DLD1 (cell line): ENCODE measurements around the gene ERO1A.
"Not testable (repeated sequence)": the region's sequence is repeated elsewhere in the genome, so short reads cannot be mapped to it uniquely, and the experiment has no call there.

Experiments used
- in situ Hi-C: cut with HindIII; loops from 2 replicates; pipeline ENCODE4 v1.10.0; 2017; ENCODE audit warnings: low sequenced_read_pairs

ERO1A gene

DNA sequence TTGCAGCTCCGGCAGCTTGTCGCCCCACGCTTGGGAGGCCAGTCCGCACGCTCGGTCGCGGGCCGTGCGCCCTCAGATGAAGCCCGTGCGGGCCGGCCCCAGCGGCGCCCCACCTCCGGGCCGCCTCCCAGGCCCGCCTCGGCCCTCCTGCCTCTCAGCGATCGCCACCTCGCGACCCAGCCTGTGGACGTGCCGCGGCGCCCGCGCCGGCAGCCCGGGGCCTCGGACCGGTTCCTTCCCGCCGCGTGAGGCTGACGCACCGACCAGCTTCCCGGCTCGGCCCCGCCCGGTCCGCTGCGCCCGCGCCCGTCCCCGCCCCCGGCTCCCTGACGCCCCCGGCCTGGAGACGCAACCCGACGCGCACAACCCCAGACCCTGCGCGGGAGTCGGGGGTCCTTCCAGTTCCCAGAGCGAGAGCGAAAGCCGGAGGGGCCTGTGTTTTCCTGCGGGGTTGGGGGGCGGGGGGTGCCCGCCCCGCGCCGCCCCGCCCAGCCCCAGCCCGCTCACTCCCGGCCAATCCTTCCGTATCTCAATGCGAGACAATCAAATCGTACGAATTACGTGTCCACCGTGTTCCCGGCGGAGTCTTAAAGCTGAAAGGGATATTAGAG is at the start of gene ERO1A:
ERO1A (minus strand) TSS at position 78 of the 611 bp plus-strand sequence; CDS start at position 1, 77 bp downstream.
- in situ Hi-C loops, result no loop called here

DNA sequence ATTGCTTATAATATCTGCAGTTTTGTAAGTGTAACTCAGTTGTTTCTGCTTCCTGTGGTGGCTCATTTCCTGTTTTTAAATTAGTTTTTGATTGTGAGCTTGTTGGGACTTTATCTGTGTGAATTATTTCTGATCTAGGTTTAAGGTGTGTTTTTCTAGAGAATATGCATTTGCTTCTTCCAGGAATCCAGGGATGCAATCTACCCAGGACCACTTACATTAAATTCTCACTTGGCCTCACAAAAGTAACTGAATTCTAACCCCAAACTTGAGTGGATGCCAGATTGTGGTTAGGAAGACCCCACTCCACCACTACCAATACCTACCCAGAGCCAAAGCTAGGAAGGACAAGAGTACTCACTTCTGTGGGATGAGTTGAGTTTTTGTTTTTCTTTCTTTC is 46.5 kb upstream of the ERO1A start:
- in situ Hi-C loops, result no loop called here

GRCh38 chr14:52740751-52741150 is 45.4 kb upstream of the ERO1A start:
- in situ Hi-C loops, result no loop called here

DNA sequence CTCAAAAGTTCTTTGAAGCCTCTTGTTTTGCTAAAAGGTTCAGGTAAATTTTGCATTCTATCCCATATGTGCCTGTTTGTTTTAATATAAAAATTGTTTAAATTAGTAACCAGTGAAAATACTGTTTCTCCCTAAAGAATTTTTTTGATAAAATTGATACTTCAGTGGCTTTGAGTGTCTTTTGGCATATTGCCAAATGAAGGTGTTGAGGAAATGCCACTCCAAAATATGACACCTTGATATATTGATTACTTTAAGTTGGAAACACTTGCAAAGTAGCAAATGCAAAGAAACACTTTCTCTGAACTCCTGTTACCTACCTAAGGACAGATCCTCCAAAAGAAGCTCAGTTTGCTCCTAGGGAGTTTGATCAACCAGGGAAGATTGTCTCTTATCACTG is 43.1 kb upstream of the ERO1A start:
- in situ Hi-C loops, result no loop called here

DNA sequence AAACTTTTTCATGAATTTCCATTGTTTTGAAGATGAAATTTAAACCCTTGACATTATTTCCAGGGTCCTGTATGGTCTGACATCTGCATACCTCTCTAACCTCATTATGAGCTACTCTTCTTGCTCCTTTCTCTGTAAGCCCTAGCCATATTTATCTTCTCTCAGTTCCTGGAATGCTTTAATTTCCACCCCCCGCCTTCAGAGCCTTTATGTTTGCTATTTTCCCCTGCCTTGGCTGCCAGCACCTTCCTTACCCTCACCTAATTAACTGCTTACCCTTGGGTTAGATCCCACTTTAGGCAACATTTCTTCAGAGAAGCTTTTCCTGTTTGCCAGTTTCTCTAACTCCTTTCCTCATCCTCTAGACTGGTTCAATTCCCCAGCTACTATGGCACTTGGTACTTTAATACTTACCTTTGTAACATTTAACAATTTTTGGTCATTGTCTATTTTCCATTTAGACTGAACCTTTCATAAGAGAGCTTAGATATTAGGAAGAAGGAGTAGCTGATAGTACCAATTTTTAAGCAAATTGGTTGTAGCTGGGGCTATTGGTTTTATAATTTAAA is 40.6 kb upstream of the ERO1A start:
- in situ Hi-C loops, result no loop called here

GRCh38 chr14:52733824-52734223 is 38.5 kb upstream of the ERO1A start:
- in situ Hi-C loops, result no loop called here

DNA sequence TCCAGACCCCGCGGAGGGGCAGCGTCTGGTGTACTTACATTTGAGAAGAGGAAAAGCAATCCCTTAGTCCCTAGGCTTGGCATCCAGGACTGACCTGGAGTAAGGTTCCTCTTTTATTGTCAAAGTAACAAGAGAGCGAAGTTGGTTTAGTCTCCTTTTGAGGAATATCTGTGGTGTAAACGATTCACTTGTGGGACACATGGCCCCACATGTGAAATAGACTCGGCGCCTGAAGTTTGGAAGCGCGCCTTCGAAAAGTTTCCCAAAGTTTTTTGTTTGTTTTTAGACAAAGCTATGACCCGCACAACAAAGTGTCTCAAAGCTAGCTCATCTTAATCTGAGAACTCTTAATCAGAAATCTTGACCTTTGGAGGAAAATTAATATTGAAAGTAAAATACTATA is 35.4 kb upstream of the ERO1A start:
- in situ Hi-C loops, result no loop called here

DNA sequence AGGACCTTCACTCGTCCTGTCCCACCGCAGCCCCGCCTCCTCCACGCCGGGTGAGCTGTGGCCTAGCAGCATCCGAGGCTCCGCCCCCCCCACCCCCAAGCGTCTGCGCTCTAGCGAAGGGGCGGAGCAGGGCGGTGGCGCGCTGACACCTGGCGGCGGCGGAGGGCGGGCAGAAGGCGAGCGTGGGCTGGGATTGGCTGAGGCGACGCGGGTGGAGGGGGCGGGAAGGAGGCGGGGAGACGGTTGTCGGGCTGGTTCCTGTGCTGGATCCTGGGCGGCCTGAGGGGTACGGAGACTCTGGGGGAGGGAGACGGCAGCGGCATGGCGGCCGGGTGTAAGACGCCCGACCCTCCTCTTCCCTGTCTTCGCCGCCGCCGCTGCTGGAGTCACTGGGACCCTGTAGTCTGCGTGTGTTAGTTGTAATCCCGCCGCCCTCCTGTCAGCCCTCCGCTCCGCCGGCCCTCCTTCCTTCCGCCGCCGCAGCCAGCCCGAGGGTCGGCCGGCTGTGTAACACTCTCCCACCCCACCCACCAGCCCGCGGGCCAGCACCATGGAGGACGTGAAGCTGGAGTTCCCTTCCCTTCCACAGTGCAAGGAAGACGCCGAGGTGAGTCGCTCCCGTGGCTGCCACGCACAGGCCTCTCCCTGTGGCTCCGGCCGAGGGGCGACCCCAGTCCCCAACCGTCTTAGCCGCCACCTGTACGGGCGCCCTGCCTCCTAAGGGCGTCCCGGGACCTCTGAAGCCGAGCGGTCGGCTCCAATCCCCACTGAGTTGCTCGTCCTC is 34.8 kb upstream of the ERO1A start, which contains the start of gene STYX:
STYX (plus strand) TSS at position 242 of the 784 bp plus-strand sequence; CDS start at position 551, 309 bp downstream.
- in situ Hi-C loops, result no loop called here

DNA sequence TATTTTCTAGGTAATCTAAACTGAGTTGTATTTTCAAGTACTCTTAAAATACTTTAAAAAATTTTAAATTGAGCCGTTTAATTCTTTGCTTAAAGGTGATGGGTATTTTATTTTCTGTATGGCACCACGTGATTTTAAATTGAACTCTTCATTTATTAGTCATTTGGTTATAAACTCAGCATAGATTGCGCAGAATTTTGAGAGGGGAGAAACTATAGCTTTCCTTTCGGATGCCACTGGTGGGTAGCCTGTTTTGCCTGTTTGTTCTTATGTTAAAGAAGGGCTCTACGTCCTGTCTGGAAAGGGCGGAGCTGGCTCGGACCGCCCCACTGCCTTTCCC is 34.2 kb upstream of the ERO1A start:
- in situ Hi-C loops, result no loop called here

DNA sequence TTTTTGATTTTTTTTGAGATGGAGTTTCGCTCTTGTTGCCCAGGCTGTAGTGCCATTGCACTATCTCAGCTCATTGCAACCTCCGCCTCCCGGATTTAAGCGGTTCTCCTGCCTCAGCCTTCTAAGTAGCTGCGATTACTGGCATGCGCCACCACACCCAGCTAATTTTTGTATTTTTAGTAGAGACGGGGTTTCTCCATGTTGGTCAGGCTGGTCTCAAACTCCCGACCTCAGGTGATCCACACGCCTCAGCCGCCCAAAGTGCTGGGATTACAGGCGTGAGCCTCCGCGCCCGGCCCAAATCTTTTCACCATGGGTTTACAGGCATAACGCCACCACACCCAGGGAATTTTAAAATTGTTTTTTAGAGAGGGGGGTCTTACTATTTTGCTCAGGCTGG is 33.7 kb upstream of the ERO1A start:
- in situ Hi-C loops, result not testable (repeated sequence)

- in situ Hi-C loops, result not testable (repeated sequence)
Observed at GRCh38 chr14:52727509-52727908, 32.2 kb upstream of the ERO1A start.

DNA sequence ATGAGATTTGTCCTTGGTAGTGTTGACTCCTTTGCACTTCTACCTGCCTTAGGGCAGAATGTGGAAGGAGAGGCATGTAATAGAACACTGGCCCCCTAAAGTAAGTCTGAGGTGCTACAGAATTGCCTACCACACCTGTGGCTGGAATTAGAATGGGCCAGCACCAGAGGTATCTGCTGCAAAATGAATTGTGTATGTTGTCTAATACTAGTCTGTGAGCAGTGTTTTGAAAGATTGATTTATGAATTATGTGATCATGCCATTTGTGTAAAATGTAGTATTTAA is 28.9 kb upstream of the ERO1A start:
- in situ Hi-C loops, result no loop called here

DNA sequence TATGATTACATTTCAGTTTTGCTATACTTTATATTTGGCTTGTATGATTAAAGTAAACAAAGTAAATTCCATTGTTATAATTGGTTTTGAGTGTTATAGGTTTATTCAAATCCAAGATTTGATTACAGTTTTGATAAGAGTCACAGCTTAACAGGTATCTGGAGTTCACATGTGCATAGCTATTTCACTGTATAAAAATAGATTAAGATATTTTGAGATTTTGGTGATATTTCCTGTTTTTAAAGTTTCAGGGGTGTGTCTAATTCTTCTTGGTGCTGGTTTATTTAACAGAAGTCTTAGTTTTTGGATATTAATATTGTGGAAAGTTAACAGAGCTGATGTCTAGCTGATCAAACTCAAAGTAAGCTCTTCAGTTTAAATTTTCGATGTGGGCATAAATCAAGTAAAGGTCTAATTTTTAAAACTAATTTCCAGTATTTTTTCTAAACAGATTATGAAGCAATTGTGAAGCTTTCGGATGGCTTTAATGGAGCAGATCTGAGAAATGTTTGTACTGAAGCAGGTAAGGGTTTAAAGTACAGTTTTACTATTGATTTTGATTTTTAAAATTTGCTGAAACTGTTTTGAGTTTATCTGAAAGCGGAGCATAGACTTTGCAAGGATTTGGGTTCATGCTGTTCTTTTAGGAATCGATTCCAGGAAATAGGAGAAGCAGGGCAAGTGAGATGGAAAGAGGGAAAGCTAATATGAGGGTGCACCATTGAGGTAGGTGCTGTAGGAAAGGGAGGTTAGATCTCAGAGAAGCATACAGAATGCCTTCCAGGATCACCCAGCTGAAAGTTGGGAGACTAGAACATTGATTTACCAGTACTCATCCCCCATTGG is 28.4 kb upstream of the ERO1A start:
- in situ Hi-C loops, result no loop called here

DNA sequence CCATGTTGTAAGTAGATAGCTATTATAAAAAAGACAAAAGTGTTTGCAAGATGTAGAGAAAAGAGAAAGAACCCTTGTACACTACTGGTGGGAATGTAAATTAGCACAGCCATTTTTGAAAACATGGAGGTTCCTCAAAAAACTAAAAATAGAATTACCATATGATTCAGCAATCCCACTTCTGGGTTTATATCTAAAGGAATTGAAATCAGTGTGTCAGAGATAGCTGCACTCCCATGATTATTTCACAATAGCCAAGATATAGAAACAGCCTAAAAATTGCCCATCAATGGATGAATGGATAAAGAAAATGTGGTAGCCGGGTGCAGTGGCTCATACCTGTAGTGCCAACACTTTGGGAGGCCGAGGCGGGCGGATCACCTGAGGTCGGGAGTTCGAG is 20.8 kb upstream of the ERO1A start:
- in situ Hi-C loops, result no loop called here

DNA sequence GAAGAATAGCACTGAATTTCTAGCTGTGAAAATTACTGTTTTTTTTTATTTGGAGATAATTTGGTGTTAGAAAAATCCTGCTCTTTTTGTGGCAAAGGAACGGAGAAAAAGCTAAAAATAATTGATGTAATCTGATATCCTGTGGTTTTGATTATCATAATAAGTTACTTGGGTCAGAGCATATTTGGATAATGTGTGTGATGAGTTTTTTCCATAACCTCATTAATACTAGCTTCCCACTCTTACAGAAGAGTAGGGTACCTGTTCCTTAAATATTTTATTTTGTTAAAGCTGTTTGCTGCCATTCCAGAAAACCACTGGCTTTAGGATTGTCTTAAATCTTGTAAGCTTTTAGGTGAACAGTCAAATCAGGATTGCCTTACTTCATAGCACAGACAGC is 16.3 kb upstream of the ERO1A start:
- in situ Hi-C loops, result no loop called here

- in situ Hi-C loops, result no loop called here
Observed at GRCh38 chr14:52706724-52707706, 11.7 kb upstream of the ERO1A start, which contains the start of gene PSMC6. Gene PSMC6 (plus strand): TSS chr14:52707200. CDS start chr14:52707220, 20 bp downstream.

GRCh38 chr14:52706286-52706685 is 10.9 kb upstream of the ERO1A start:
- in situ Hi-C loops, result no loop called here

GRCh38 chr14:52703664-52704063 is 8.3 kb upstream of the ERO1A start:
- in situ Hi-C loops, result no loop called here

GRCh38 chr14:52703225-52703624 is 7.9 kb upstream of the ERO1A start:
- in situ Hi-C loops, result no loop called here

DNA sequence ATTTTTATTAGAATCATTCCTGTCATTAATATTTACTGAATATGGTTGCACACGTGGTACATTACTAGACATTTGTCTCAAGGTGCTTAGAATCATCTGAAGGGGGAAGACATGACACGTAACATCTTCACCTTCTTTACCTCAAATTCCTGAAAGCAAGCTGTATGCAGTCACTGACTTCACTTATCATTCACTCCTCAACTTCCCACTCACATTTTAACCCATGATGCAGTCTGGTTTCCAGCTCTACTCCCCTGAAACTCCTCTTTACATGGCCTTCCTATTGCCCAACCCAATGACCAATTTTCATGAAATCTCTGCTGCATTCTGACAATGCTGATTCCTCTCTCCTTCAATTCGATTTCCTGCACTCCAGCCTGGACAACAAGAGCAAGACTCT is 5.9 kb upstream of the ERO1A start:
- in situ Hi-C loops, result no loop called here
